GM21381 (cell line): ENCODE measurements around the gene B9D1.
"Not testable (repeated sequence)": the region's sequence is repeated elsewhere in the genome, so short reads cannot be mapped to it uniquely, and the experiment has no call there.

Experiments
- ATAC-seq: cut with Tn5 transposase; IDR thresholded peaks from one replicate; pipeline ENCODE4 v1.9.1; 2021; ENCODE audit warnings: mild to moderate bottlenecking, moderate library complexity; ENCODE audit not compliant: unreplicated experiment

B9D1 gene

GRCh38 chr17:19361326-19361725, 1.2 kb downstream of the B9D1 start:
- no peak for ATAC-seq

GRCh38 chr17:19360772-19361171, 1.8 kb downstream of the B9D1 start:
- no peak for ATAC-seq

DNA sequence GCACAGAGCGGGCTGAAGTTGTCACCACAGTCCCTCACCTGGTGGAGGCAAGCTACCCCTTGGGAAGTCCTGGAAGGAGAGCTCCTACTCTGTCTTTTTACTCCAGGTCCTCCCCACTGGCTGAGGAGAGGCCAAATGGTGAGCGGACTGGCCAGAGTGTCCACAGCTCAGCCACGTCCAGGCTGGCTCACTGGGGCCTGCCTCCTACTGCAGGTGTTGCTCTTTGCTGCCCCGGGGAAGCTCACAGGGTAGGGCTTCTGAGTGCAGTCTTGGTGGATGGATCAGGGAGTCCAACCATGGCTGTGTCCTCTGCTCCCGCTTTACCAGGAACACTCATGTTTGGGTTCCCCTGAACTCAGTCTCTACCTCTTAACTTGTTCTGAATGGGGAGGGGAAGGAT, 2.7 kb downstream of the B9D1 start:
- ATAC-seq, result no peak

- ATAC-seq, result no peak
These were observed 3.4 kb downstream of the B9D1 start for GRCh38 chr17:19359151-19359550.

DNA sequence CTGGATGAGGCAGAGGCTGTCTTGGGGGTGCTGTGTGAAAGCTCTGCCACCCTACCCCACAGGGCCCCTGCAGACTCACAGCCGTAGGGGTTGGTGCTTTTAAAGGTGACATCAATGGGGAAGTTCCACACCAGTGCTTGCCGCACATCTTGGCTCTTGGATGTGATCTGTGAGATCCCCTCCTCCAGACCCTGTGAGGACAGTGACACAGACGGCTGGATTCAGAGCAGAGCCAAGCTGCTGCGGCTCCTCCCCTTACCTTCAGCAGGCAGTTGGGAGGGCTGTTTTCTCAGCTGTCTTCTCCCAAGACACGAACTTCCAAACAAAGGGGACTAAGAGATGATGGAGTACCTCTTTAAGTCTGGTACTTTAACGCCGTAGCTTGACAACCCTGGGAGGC, 4.8 kb downstream of the B9D1 start:
- ATAC-seq, result no peak

- ATAC-seq, result no peak
These were observed 5.2 kb downstream of the B9D1 start for GRCh38 chr17:19357351-19357750.

DNA sequence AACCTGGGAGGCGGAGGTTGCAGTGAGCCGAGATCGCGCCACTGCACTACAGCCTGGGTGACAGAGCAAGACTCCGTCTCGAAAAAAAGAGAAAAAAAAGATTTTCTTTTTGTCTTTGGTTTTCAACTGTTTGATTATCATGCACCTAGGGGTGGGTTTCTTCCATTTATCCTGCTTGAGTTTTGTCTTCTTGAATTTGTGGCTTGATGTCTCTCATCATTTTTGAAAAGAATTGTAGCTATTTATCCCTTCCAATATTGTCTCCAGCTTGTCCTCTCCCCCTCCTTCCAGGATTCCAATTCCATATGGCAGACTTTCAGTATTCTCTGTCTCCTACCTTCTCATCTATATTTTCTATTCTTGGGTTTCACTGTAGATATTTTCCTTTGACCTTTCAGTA, 7.8 kb downstream of the B9D1 start:
- ATAC-seq, result no peak

GRCh38 chr17:19353401-19353800, 9.1 kb downstream of the B9D1 start:
- not testable (repeated sequence) for ATAC-seq

DNA sequence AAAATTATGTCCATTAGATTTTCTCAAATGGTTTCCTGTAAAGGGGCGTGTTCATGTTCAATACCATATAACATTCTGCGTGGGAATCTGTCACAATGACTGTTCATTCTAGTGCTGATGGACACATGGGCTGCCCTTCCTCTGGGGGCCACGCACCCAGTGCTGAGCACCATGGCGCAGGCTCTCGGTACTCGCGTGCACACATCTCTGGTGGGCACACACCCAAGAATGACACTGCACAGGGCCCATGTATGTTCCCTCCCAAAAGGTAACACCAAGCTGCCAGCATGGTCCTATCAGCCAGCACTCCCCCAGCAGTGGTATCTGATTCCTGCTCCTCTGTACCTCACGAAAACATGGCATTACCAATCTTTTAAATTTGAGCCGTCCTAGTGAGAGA, 13.7 kb downstream of the B9D1 start:
- no peak for ATAC-seq

DNA sequence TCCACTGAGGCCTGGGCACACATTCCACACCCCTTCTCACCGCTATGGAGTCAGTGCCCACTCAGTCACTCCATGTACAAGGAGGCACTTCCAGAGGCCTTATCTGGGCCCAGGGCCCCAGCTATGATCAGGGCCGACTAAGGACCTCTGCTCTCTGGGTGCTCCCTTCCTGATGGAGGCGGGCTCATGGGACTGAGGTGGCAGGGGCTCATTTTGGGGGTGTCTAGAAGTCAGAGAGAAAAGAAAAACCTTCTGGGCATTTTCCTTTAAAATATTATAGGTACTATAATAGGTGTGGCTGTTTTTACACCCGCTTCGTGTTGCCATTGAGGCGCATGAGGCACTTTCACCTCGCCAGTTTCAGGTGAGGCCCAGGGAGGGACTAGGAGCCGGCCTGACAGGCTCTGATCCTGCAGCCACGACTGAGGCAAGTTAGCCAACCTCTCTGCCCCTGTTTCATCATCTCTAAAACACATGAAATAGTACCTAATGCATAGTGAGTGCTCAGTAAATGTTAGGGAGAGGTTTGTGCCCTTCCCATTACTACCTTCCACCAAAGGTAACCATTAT, 14.4 kb downstream of the B9D1 start:
- ATAC-seq, result no peak

- ATAC-seq, result no peak
These were observed 15.0 kb downstream of the B9D1 start for GRCh38 chr17:19347323-19348080.

- no peak for ATAC-seq
These were observed 15.9 kb downstream of the B9D1 start for GRCh38 chr17:19346351-19347255.

DNA sequence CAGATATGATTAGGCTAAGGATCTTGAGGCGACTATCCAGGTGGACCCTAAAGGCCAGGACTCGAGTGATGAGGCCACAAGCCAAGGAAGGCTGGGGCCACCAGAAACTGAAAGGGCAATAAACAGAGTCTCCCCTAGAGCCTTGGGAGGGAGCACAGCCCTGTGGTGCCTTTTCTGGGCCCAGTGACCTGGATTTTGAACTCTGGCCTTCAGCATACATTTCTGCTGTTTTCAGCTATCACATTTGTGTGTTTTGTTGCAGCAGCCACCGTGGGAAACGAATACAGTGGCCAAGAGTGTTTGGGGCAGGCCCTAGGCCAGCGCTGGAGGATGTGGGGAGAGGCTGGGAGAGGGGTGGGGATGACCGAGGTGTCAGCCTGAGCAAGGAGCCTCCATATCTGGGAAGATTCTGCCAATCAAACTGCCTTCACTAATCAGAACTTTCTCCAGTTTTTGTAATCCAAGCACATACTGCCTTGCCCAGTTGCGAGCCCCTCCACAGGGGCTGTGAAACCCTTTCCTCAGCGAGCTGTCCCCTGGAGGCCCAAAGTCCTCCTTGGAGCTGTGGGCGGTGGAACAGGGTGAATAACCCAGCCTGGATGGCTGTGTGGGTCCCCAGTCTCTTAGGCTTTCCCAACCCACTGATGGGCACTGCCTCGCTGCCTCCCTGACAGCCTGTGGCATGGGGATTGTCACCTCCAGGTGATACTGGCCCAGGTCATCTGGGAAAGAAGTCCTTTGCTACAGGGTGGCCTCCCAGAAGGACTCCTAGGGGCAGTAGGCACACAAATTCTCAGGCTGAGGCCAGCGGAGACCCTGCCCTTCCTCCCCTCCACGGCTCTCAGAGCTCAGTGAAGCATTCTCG, 16.8 kb downstream of the B9D1 start:
- ATAC-seq, result no peak

DNA sequence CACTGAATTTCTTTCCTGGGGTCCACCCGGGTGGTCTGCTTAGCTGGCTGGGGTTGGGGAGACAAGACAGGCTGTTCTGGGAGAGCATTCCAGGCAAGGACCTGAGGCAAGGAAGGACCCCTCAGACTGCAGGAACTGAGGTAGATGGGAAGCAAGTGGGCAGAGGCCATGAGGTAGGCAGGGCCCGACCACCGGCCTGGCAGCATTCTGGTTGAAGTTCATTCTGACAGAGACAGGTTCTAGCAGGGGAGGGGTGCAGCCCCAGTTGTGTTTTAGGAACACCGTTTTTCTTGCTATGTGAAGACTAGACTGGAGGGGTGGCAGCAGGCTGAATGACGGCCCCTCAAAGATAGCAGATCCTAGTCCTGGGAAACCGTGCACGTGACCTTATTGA, 17.5 kb downstream of the B9D1 start:
- ATAC-seq, result no peak

DNA sequence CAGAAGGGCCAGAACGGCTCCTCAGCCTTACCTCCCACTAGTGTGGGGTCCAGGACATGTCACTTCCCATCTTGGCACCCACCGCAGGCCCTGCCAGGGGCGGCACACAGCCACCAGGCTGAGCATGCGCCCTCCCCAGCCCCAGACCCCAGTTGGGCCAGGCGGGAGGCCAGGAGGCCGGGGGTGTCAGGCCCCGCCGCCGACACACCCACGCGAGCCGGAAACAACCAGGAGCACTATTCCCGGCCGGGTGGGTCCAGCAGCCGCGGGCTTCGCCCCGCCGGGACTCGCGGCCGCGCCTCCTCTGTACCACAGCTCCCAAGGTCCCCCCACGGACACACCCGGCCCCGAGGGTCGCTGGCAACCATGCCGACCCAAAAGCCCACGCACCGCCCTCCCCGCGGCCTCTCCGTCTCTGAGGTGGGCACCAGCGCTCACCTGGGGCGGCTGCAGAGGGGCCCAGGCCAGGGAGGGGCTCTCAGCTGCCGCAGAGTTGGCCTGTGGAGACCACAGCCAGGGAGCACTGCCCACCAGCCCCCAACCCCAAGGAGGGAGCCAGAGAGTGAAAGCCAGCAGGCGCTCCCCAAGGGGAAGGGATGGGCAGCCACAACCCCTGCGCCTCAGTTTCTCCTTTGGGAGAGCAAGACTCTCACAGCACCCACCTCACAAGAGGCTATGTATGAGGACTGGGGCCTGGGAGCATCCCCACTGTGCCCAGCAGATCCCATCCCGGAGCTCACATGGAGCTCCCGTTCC, 18.0 kb downstream of the B9D1 start:
- ATAC-seq, result no peak

GRCh38 chr17:19343671-19344151, 18.8 kb downstream of the B9D1 start:
- ATAC-seq, result no peak

- no peak for ATAC-seq
These were observed 19.3 kb downstream of the B9D1 start for GRCh38 chr17:19343256-19343630.

- ATAC-seq, result no peak
These were observed 19.8 kb downstream of the B9D1 start for GRCh38 chr17:19342611-19343255.
